NCI-H2081 (cell line): ENCODE measurements around the gene ARHGEF2.
A peak's percentile ranks its signal among the peaks of the same experiment; 100 is the strongest.

ENCODE experiments used
- DNase-seq, 2 experiments: peaks; one replicate each; lab custom pipeline; 2025; lab: John Stamatoyannopoulos, UW

The ARHGEF2 gene

GRCh38 chr1:155978325-155978972, at the start of gene ARHGEF2:
TSS of gene ARHGEF2 (minus strand) at chr1:155978547. CDS start at chr1:155978427, 120 bp downstream.
- peak; percentile 79 to 84 for DNase-seq

- no peak for DNase-seq
These were observed 48.2 kb upstream of the ARHGEF2 start for GRCh38 chr1:156026588-156026987.

GRCh38 chr1:156025876-156026275, 47.5 kb upstream of the ARHGEF2 start:
- DNase-seq: no peak

- DNase-seq: no peak
These were observed 46.5 kb upstream of the ARHGEF2 start for GRCh38 chr1:156024801-156025200.

- DNase-seq: no peak
These were observed 43.6 kb upstream of the ARHGEF2 start for GRCh38 chr1:156021954-156022353.

- no peak for DNase-seq
These were observed 42.7 kb upstream of the ARHGEF2 start for GRCh38 chr1:156021093-156021428.

- peak; percentile 97 to 98 for DNase-seq
These were observed 42.1 kb upstream of the ARHGEF2 start, which contains the start of gene SSR2 for GRCh38 chr1:156020293-156021092. TSS of gene SSR2 (minus strand) at chr1:156020951. CDS start at chr1:156020167, 784 bp downstream.

GRCh38 chr1:156019946-156020292, 41.6 kb upstream of the ARHGEF2 start:
- DNase-seq: no peak

GRCh38 chr1:156014829-156015228, 36.5 kb upstream of the ARHGEF2 start:
- DNase-seq: no peak

GRCh38 chr1:156012051-156012817, 33.9 kb upstream of the ARHGEF2 start:
- DNase-seq: no peak

- no peak for DNase-seq
These were observed 31.1 kb upstream of the ARHGEF2 start for GRCh38 chr1:156009404-156009803.

- no peak for DNase-seq
These were observed 28.5 kb upstream of the ARHGEF2 start for GRCh38 chr1:156006666-156007376.

GRCh38 chr1:156004843-156005584, 26.7 kb upstream of the ARHGEF2 start:
- no peak for DNase-seq

GRCh38 chr1:156003923-156004188, 25.5 kb upstream of the ARHGEF2 start:
- DNase-seq: no peak

GRCh38 chr1:156002188-156002911, 24.0 kb upstream of the ARHGEF2 start:
- DNase-seq: no peak

- DNase-seq: no peak
These were observed 23.4 kb upstream of the ARHGEF2 start for GRCh38 chr1:156001662-156002171.

- DNase-seq: no peak
These were observed 22.8 kb upstream of the ARHGEF2 start for GRCh38 chr1:156001021-156001661.

- no peak for DNase-seq
These were observed 21.6 kb upstream of the ARHGEF2 start for GRCh38 chr1:155999964-156000363.

GRCh38 chr1:155996166-155996565, 17.8 kb upstream of the ARHGEF2 start:
- DNase-seq: no peak

GRCh38 chr1:155993595-155993994, 15.2 kb upstream of the ARHGEF2 start:
- no peak for DNase-seq
